HFF-Myc (cell line): ENCODE results near the gene GABRB1.

Experiments
- DNase-seq: peaks from one replicate; pipeline ENCODE4 v3.0.0-alpha.2; 2011; ENCODE audit warnings: low read depth; ENCODE audit errors: extremely low read depth
- H3K4me3 ChIP-seq: replicated peaks from 2 replicates; pipeline ENCODE4 v1.5.1; 2011; ENCODE audit warnings: low read depth, mild to moderate bottlenecking, control low read depth, low read length
- CTCF ChIP-seq: IDR thresholded peaks from 2 replicates; pipeline ENCODE4 v1.5.1; 2012; ENCODE audit warnings: mild to moderate bottlenecking, low read depth, low read length, control low read depth; ENCODE audit errors: missing control alignments

GABRB1 gene

GRCh38 chr4:47315346-47315745, 284.0 kb downstream of the GABRB1 start:
- H3K4me3 ChIP-seq: no peak overlapping the region
- no peak for TF ChIP-seq CTCF
- peak; percentile 3 for DNase-seq

GRCh38 chr4:47326025-47326424, 294.7 kb downstream of the GABRB1 start:
- no peak overlapping the region for H3K4me3 ChIP-seq
- TF ChIP-seq CTCF: no peak
- no peak for DNase-seq

GRCh38 chr4:47330866-47331265, 299.5 kb downstream of the GABRB1 start:
- no peak for DNase-seq
- no peak overlapping the region for H3K4me3 ChIP-seq
- TF ChIP-seq CTCF: no peak

- TF ChIP-seq CTCF: no peak
- no peak overlapping the region for H3K4me3 ChIP-seq
- no peak for DNase-seq
Measured at GRCh38 chr4:47334652-47335051, 303.3 kb downstream of the GABRB1 start.

- H3K4me3 ChIP-seq: no peak overlapping the region
- TF ChIP-seq CTCF: no peak
Measured at GRCh38 chr4:47337893-47338292, 306.5 kb downstream of the GABRB1 start.

GRCh38 chr4:47340914-47341313, 309.5 kb downstream of the GABRB1 start:
- H3K4me3 ChIP-seq: no peak overlapping the region
- TF ChIP-seq CTCF: no peak
- DNase-seq: no peak

More at GRCh38 chr4:47337893-47338292, 306.5 kb downstream of the GABRB1 start:
- no peak for DNase-seq

GRCh38 chr4:47342796-47343195, 311.4 kb downstream of the GABRB1 start:
- H3K4me3 ChIP-seq: no peak overlapping the region
- TF ChIP-seq CTCF: no peak
- no peak for DNase-seq
